Liver (tissue), 9 donors: ENCODE measurements around the gene ABCA1. TPM values are rescaled to one million over a fixed set of nuclear protein-coding genes. Genes with fewer than 3 reads are reported as not detected.

Source experiments
- DNase-seq: peaks from one replicate; pipeline ENCODE4 v3.0.0-alpha.2; 2017; ENCODE audit warnings: low spot score
- H3K27ac ChIP-seq, 2 donors: one replicate each; pipeline ENCODE4 v1.7.0; 2013; ENCODE audit warnings: inconsistent platforms in 2 of 2, low read length in 2 of 2, control low read depth in 1 of 2, low read depth in 1 of 2, mild to moderate bottlenecking in 1 of 2
- H3K27me3 ChIP-seq, 4 donors: one replicate each; pipeline versions ENCODE4 v1.6.1 to v1.7.0; 2013; ENCODE audit warnings: low read length in 3 of 4, inconsistent platforms in 1 of 4, mild to moderate bottlenecking in 1 of 4, moderate library complexity in 1 of 4; ENCODE audit not compliant: control insufficient read depth in 4 of 4, insufficient read depth in 4 of 4
- H3K36me3 ChIP-seq, 4 donors: one replicate each; pipeline versions ENCODE4 v1.6.1 to v1.7.0; 2013; ENCODE audit warnings: low read length in 3 of 4, mild to moderate bottlenecking in 3 of 4, low read depth in 1 of 4, moderate library complexity in 1 of 4; ENCODE audit not compliant: control insufficient read depth in 4 of 4, insufficient read depth in 3 of 4
- H3K4me1 ChIP-seq, 4 donors: one replicate each; pipeline versions ENCODE4 v1.6.1 to v1.7.0; 2013; ENCODE audit warnings: low read length in 3 of 4, mild to moderate bottlenecking in 3 of 4, moderate library complexity in 1 of 4; ENCODE audit not compliant: control insufficient read depth in 4 of 4, insufficient read depth in 4 of 4
- H3K4me3 ChIP-seq, 3 donors: one replicate each; pipeline versions ENCODE4 v1.6.1 to v1.7.0; 2013; ENCODE audit warnings: low read length in 3 of 3, control low read depth in 1 of 3, low read depth in 1 of 3, mild to moderate bottlenecking in 1 of 3
- H3K9ac ChIP-seq, 2 donors: one replicate each; pipeline ENCODE4 v1.7.0; 2013; ENCODE audit warnings: low read length in 2 of 2, mild to moderate bottlenecking in 2 of 2, moderate library complexity in 2 of 2, control low read depth in 1 of 2, low read depth in 1 of 2
- H3K9me3 ChIP-seq, 4 donors: one replicate each; pipeline versions ENCODE4 v1.6.1 to v1.7.0; 2013; ENCODE audit warnings: low read length in 3 of 4; ENCODE audit not compliant: control insufficient read depth in 4 of 4
- ATF3 ChIP-seq: IDR thresholded peaks from 2 replicates; pipeline ENCODE4 v1.6.1; 2016; ENCODE audit warnings: antibody characterized with exemption
- CTCF ChIP-seq: fragments of 150-350 bp; IDR thresholded peaks from 2 replicates; pipeline ENCODE4 v1.5.1; 2017; ENCODE audit warnings: improper control_type of control experiment, low read depth, low read length; ENCODE audit not compliant: missing input control
- EGR1 ChIP-seq, 2 donors: IDR thresholded peaks; 2 replicates each; pipeline ENCODE4 v1.6.1; 2016 to 2018; ENCODE audit warnings: antibody characterized with exemption in 2 of 2, low read depth in 2 of 2
- FOXA1 ChIP-seq: IDR thresholded peaks from 2 replicates; pipeline ENCODE4 v1.6.1; 2016; ENCODE audit warnings: antibody characterized with exemption
- FOXA2 ChIP-seq: IDR thresholded peaks from 2 replicates; pipeline ENCODE4 v1.6.1; 2016; ENCODE audit warnings: antibody characterized with exemption
- GABPA ChIP-seq, 2 donors: IDR thresholded peaks in 1 of 2; conservative IDR thresholded peaks in 1 of 2; 2 replicates each; pipeline ENCODE4 v1.6.1; 2016; ENCODE audit warnings: antibody characterized with exemption in 2 of 2, mild to moderate bottlenecking in 1 of 2, moderate library complexity in 1 of 2
- HNF4A ChIP-seq, 2 donors: conservative IDR thresholded peaks; 2 replicates each; pipeline ENCODE4 v1.6.1; 2016; ENCODE audit warnings: antibody characterized with exemption in 2 of 2, mild to moderate bottlenecking in 2 of 2
- HNF4G ChIP-seq: IDR thresholded peaks from 2 replicates; pipeline ENCODE4 v1.6.1; 2016; ENCODE audit warnings: antibody characterized with exemption
- JUND ChIP-seq, 2 donors: IDR thresholded peaks; 2 replicates each; pipeline ENCODE4 v1.6.1; 2016; ENCODE audit warnings: antibody characterized with exemption in 2 of 2
- NR2F2 ChIP-seq: IDR thresholded peaks from 2 replicates; pipeline ENCODE4 v1.6.1; 2016; ENCODE audit warnings: antibody characterized with exemption
- RAD21 ChIP-seq, 2 donors: IDR thresholded peaks; 2 replicates each; pipeline ENCODE4 v1.6.1; 2016; ENCODE audit warnings: antibody characterized with exemption in 2 of 2, mild to moderate bottlenecking in 2 of 2
- RXRA ChIP-seq, 2 donors: IDR thresholded peaks; 2 replicates each; pipeline ENCODE4 v1.6.1; 2017 to 2018; ENCODE audit warnings: antibody characterized with exemption in 2 of 2, mild to moderate bottlenecking in 1 of 2
- SP1 ChIP-seq: IDR thresholded peaks from 2 replicates; pipeline ENCODE4 v1.6.1; 2018; ENCODE audit warnings: antibody characterized with exemption, mild to moderate bottlenecking
- TAF1 ChIP-seq: conservative IDR thresholded peaks from 2 replicates; pipeline ENCODE4 v1.6.1; 2016; ENCODE audit warnings: antibody characterized with exemption, mild to moderate bottlenecking
- YY1 ChIP-seq: IDR thresholded peaks from 2 replicates; pipeline ENCODE4 v1.6.1; 2016; ENCODE audit warnings: antibody characterized with exemption, mild to moderate bottlenecking
- WGBS: extraction: QIAGEN DNeasy Blood & Tissue Kit; methylation state at CpG from one replicate; pipeline ENCODE4 v1.1.7; 2013; 5-methylcytosine and 5-hydroxymethylcytosine counted together
- polyA plus RNA-seq, 2 donors: library from polyadenylated mRNA; stranded (reverse) in 1 of 2; unstranded in 1 of 2; fragments of 200-250 nt in 1 of 2; fragments of >200 nt in 1 of 2; fragmentation: Nextera tagmentation in 1 of 2; extraction: Ambion mirVana in 1 of 2; gene quantifications; one replicate each; pipeline versions ENCODE4 v1.2.1 to v1.2.3, GENCODE V29; 2013 to 2015
- total RNA-seq, 2 donors: library from RNA; depleted of rRNA; stranded (reverse); fragments of >200 nt; gene quantifications; one replicate each; pipeline ENCODE4 v1.2.3, GENCODE V29; 2014
- TF ChIP-seq, protein P1 (sequence below): IDR thresholded peaks from 2 replicates; pipeline ENCODE4 v1.6.1; 2016; ENCODE audit warnings: antibody characterized with exemption
- TF ChIP-seq, protein P2 (sequence below): IDR thresholded peaks from 2 replicates; pipeline ENCODE4 v1.6.1; 2016; ENCODE audit warnings: antibody characterized with exemption
- donor health status: healthy.
- donor health status: healthy.
- donor health status: healthy.
- donor health status: healthy.
- donor health status: healthy.

Gene ABCA1
- total and polyA plus RNA-seq, 4 donors = 15.4 to 223 (median 62.9) TPM

GRCh38 chr9:104747245-104747564 is 180.8 kb downstream of the ABCA1 start:
- H3K27me3 ChIP-seq = no peaks in the 10 kb centered on the region
- peak overlapping the region; percentile 48 to 86 for H3K27ac ChIP-seq
- H3K4me3 ChIP-seq = peak overlapping the region; percentile 69 to 83 (median 70)
- no peaks in the 10 kb centered on the region for H3K9me3 ChIP-seq
- peak overlapping the region; percentile 33 to 70 for H3K9ac ChIP-seq
- TF ChIP-seq TAF1 (no peak), CTCF (no peak), FOXA2 (no peak), RAD21 (IDR thresholded peaks at IDR 0.05) (no peak), RXRA (IDR thresholded peaks at IDR 0.05) (no peak), NR2F2 (no peak), EGR1 (IDR thresholded peaks at IDR 0.05; ENCODE audit: low read depth in 2 of 2) (no peak), FOXA1 (no peak), ATF3 (no peak), JUND (IDR thresholded peaks at IDR 0.05) (no peak), YY1 (no peak), HNF4G (no peak), GABPA (IDR thresholded peaks at IDR 0.05 in 1 of 2, conservative IDR thresholded peaks at IDR 0.05 in 1 of 2) (no peak), SP1 (no peak), HNF4A (conservative IDR thresholded peaks at IDR 0.05) (no peak)
- TF ChIP-seq, protein P1, sequence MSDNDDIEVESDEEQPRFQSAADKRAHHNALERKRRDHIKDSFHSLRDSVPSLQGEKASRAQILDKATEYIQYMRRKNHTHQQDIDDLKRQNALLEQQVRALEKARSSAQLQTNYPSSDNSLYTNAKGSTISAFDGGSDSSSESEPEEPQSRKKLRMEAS = no peak
- TF ChIP-seq, protein P2, sequence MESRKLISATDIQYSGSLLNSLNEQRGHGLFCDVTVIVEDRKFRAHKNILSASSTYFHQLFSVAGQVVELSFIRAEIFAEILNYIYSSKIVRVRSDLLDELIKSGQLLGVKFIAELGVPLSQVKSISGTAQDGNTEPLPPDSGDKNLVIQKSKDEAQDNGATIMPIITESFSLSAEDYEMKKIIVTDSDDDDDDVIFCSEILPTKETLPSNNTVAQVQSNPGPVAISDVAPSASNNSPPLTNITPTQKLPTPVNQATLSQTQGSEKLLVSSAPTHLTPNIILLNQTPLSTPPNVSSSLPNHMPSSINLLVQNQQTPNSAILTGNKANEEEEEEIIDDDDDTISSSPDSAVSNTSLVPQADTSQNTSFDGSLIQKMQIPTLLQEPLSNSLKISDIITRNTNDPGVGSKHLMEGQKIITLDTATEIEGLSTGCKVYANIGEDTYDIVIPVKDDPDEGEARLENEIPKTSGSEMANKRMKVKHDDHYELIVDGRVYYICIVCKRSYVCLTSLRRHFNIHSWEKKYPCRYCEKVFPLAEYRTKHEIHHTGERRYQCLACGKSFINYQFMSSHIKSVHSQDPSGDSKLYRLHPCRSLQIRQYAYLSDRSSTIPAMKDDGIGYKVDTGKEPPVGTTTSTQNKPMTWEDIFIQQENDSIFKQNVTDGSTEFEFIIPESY = no peak
- 0% methylated on average over 9 of the region's 9 CpGs for WGBS
- H3K36me3 ChIP-seq = peaks cover 2 to 7% (median 4%) of the 10 kb centered on the region in 4 donors
- peaks cover 1 to 38% (median 22%) of the 10 kb centered on the region in 4 donors for H3K4me1 ChIP-seq
- DNase-seq = no peak

GRCh38 chr9:104746798-104747197 is 181.2 kb downstream of the ABCA1 start:
- DNase-seq = no peak
- H3K27ac ChIP-seq = peak overlapping the region; percentile 48 to 86
- no peaks in the 10 kb centered on the region for H3K9me3 ChIP-seq
- WGBS = 3% methylated on average over 1 of the region's 1 CpG
- peak overlapping the region; percentile 69 to 83 (median 70) for H3K4me3 ChIP-seq
- peak overlapping the region; percentile 33 to 70 for H3K9ac ChIP-seq
- H3K27me3 ChIP-seq = no peaks in the 10 kb centered on the region
- TF ChIP-seq EGR1 (IDR thresholded peaks at IDR 0.05; ENCODE audit: low read depth in 2 of 2) = no peak
- TF ChIP-seq, protein P2 = no peak
- peaks cover 2 to 5% (median 4%) of the 10 kb centered on the region in 4 donors for H3K36me3 ChIP-seq
- H3K4me1 ChIP-seq = peaks cover 2 to 39% (median 23%) of the 10 kb centered on the region in 4 donors
